ENCODE data around the gene TRABD2A.
A peak's percentile ranks its signal among the peaks of the same experiment; 100 is the strongest.
"Not testable (repeated sequence)": the region's sequence is repeated elsewhere in the genome, so short reads cannot be mapped to it uniquely, and the experiment has no call there.

Gene TRABD2A

GRCh38 chr2:84880645-84881521 is at the start of gene TRABD2A:
Gene TRABD2A, minus strand, starts transcription at chr2:84881084. Its CDS starts 45 bp downstream, at chr2:84881039.
- DNase-seq (ENCODE audit: low read depth in 3 of 3, low spot score in 1 of 3), result no peak

GRCh38 chr2:84927275-84927627 is 46.4 kb upstream of the TRABD2A start:
- no peak for DNase-seq (ENCODE audit: low read depth in 3 of 3, low spot score in 1 of 3)

GRCh38 chr2:84925724-84926376 is 45.0 kb upstream of the TRABD2A start:
- peak; percentile 94 to 100 (median 98) for DNase-seq (ENCODE audit: low read depth in 3 of 3, low spot score in 1 of 3)

GRCh38 chr2:84925336-84925723 is 44.4 kb upstream of the TRABD2A start:
- DNase-seq (ENCODE audit: low read depth in 3 of 3, low spot score in 1 of 3), result no peak

- DNase-seq (ENCODE audit: low read depth in 3 of 3, low spot score in 1 of 3), result no peak
Observed at GRCh38 chr2:84924173-84925106, 43.6 kb upstream of the TRABD2A start.

- DNase-seq (ENCODE audit: low read depth in 3 of 3, low spot score in 1 of 3), result no peak
Observed at GRCh38 chr2:84923009-84923408, 42.1 kb upstream of the TRABD2A start.

- DNase-seq (ENCODE audit: low read depth in 3 of 3, low spot score in 1 of 3), result no peak
Observed at GRCh38 chr2:84919885-84920580, 39.1 kb upstream of the TRABD2A start.

GRCh38 chr2:84918430-84918829 is 37.5 kb upstream of the TRABD2A start:
- DNase-seq (ENCODE audit: low read depth in 3 of 3, low spot score in 1 of 3), result no peak

GRCh38 chr2:84917821-84918220 is 36.9 kb upstream of the TRABD2A start:
- DNase-seq (ENCODE audit: low read depth in 3 of 3, low spot score in 1 of 3), result not testable (repeated sequence)

GRCh38 chr2:84915675-84916074 is 34.8 kb upstream of the TRABD2A start:
- not testable (repeated sequence) for DNase-seq (ENCODE audit: low read depth in 3 of 3, low spot score in 1 of 3)

- DNase-seq (ENCODE audit: low read depth in 3 of 3, low spot score in 1 of 3), result no peak
Observed at GRCh38 chr2:84914334-84914733, 33.5 kb upstream of the TRABD2A start.

- DNase-seq (ENCODE audit: low read depth in 3 of 3, low spot score in 1 of 3), result no peak
Observed at GRCh38 chr2:84912984-84913383, 32.1 kb upstream of the TRABD2A start.

- no peak for DNase-seq (ENCODE audit: low read depth in 3 of 3, low spot score in 1 of 3)
Observed at GRCh38 chr2:84911135-84911678, 30.3 kb upstream of the TRABD2A start.

- no peak for DNase-seq (ENCODE audit: low read depth in 3 of 3, low spot score in 1 of 3)
Observed at GRCh38 chr2:84908948-84909713, 28.2 kb upstream of the TRABD2A start.

GRCh38 chr2:84906900-84907714 is 26.2 kb upstream of the TRABD2A start:
- DNase-seq (ENCODE audit: low read depth in 3 of 3, low spot score in 1 of 3), result no peak

- DNase-seq (ENCODE audit: low read depth in 3 of 3, low spot score in 1 of 3), result peak in 1 of 3 donors; percentile 48
Observed at GRCh38 chr2:84906108-84906899, 25.4 kb upstream of the TRABD2A start.

GRCh38 chr2:84905181-84906107 is 24.6 kb upstream of the TRABD2A start, which contains the start of gene TMSB10:
Gene TMSB10, plus strand, starts transcription at chr2:84905656.
- DNase-seq (ENCODE audit: low read depth in 3 of 3, low spot score in 1 of 3), result peak; percentile 80 to 91 (median 89)

Data from stimulated activated CD4-positive, alpha-beta T cell treated with anti-CD3 and anti-CD28 coated beads, TNF-alpha, amount 100 ng/mL, for 1 hour (primary cell).